GM19467 (cell line): ENCODE data around the gene NPAS2.

ENCODE experiments used
- ATAC-seq: cut with Tn5 transposase; IDR thresholded peaks from one replicate; pipeline ENCODE4 v1.9.1; 2021; ENCODE audit warnings: mild to moderate bottlenecking, moderate library complexity; ENCODE audit not compliant: unreplicated experiment

Gene NPAS2

GRCh38 chr2:101004620-101005325 lies 184.8 kb downstream of the NPAS2 start:
- no peak for ATAC-seq

GRCh38 chr2:101006065-101006715 lies 186.3 kb downstream of the NPAS2 start:
- no peak for ATAC-seq

GRCh38 chr2:101007415-101008345 lies 187.7 kb downstream of the NPAS2 start:
- no peak for ATAC-seq

GRCh38 chr2:101011152-101011551 lies 191.2 kb downstream of the NPAS2 start:
- no peak for ATAC-seq

GRCh38 chr2:101012054-101012705 lies 192.2 kb downstream of the NPAS2 start:
- peak; percentile 71 for ATAC-seq

- no peak for ATAC-seq
Measured at GRCh38 chr2:101012706-101013181, 192.8 kb downstream of the NPAS2 start.

- no peak for ATAC-seq
Measured at GRCh38 chr2:101014264-101014857, 194.4 kb downstream of the NPAS2 start.

GRCh38 chr2:101017371-101017770 lies 197.4 kb downstream of the NPAS2 start:
- ATAC-seq: no peak

GRCh38 chr2:101018934-101019333 lies 199.0 kb downstream of the NPAS2 start:
- ATAC-seq: no peak

GRCh38 chr2:101022221-101022620 lies 202.3 kb downstream of the NPAS2 start:
- ATAC-seq: no peak

GRCh38 chr2:101023327-101024107 lies 203.6 kb downstream of the NPAS2 start:
- no peak for ATAC-seq

- no peak for ATAC-seq
Measured at GRCh38 chr2:101025561-101025960, 205.6 kb downstream of the NPAS2 start.

GRCh38 chr2:101026253-101026701 lies 206.3 kb downstream of the NPAS2 start:
- ATAC-seq: no peak

GRCh38 chr2:101026923-101027469 lies 207.1 kb downstream of the NPAS2 start:
- ATAC-seq: no peak

- ATAC-seq: no peak
Measured at GRCh38 chr2:101027852-101028251, 207.9 kb downstream of the NPAS2 start.

GRCh38 chr2:101030866-101031554 lies 211.1 kb downstream of the NPAS2 start:
- ATAC-seq: no peak

- no peak for ATAC-seq
Measured at GRCh38 chr2:101032084-101032776, 212.3 kb downstream of the NPAS2 start.

- no peak for ATAC-seq
Measured at GRCh38 chr2:101036562-101036961, 216.6 kb downstream of the NPAS2 start.
